Sigmoid colon (tissue), 4 donors: ENCODE data around the gene AFDN.

Experiments used
- CTCF ChIP-seq, 4 experiments: fragments of 450-650 bp in 3 of 4; fragments of 200-600 bp in 1 of 4; IDR thresholded peaks; one replicate each; pipeline ENCODE4 v1.5.1; 2016 to 2019; ENCODE audit warnings: antibody characterized with exemption in 4 of 4, mild to moderate bottlenecking in 3 of 4, moderate library complexity in 2 of 4
- EP300 ChIP-seq, 4 donors: sonication (generic); formaldehyde crosslinking; IDR thresholded peaks; one replicate each; pipeline ENCODE4 v1.6.1; 2017; ENCODE audit warnings: antibody characterized with exemption in 4 of 4
- POLR2AphosphoS5 ChIP-seq, 4 donors: sonication (generic); formaldehyde crosslinking; IDR thresholded peaks; one replicate each; pipeline ENCODE4 v1.6.1; 2017; ENCODE audit warnings: antibody characterized with exemption in 4 of 4

GRCh38 chr6:167799033-167799821, 27.5 kb upstream of the AFDN start:
- no peak for TF ChIP-seq CTCF (IDR thresholded peaks at IDR 0.05)
- TF ChIP-seq EP300 (IDR thresholded peaks at IDR 0.05) = no peak
- TF ChIP-seq POLR2AphosphoS5 (IDR thresholded peaks at IDR 0.05) = no peak
